CD8-positive, alpha-beta memory T cell (primary cell): Measurements from ENCODE around the gene CCL21. TPM values are rescaled to one million over a fixed set of nuclear protein-coding genes. Genes with fewer than 3 reads are reported as not detected.
"Not testable (repeated sequence)": the region's sequence is repeated elsewhere in the genome, so short reads cannot be mapped to it uniquely, and the experiment has no call there.

ENCODE experiments used
- CTCF ChIA-PET: fragments of 350-600 bp; sonication (Branson Sonifier 250); formaldehyde crosslinking; loops from one replicate; lab custom pipeline; 2021; ENCODE audit warnings: antibody characterized with exemption; lab: Charles Lee
- POLR2A ChIA-PET: fragments of 350-600 bp; sonication (Branson Sonifier 250); formaldehyde crosslinking; loops from one replicate; lab custom pipeline; 2021; ENCODE audit warnings: antibody characterized with exemption; lab: Charles Lee
- DNase-seq, 5 donors: peaks; one replicate each; pipeline versions ENCODE4 v3.0.0 to v3.0.0-alpha.2; 2020 to 2022; ENCODE audit warnings: mixed read lengths in 1 of 5
- H3K27ac ChIP-seq: one replicate; pipeline ENCODE4 v1.7.0; 2013; ENCODE audit warnings: low read depth, mild to moderate bottlenecking, low read length, moderate library complexity
- H3K27me3 ChIP-seq: 2 replicates; pipeline ENCODE4 v1.7.0; 2013; ENCODE audit warnings: low read length, mild to moderate bottlenecking; ENCODE audit not compliant: insufficient read depth, poor library complexity, severe bottlenecking
- H3K36me3 ChIP-seq: 2 replicates; pipeline ENCODE4 v1.7.0; 2013; ENCODE audit warnings: mild to moderate bottlenecking, low read length, moderate library complexity; ENCODE audit not compliant: insufficient read depth
- H3K4me1 ChIP-seq: 2 replicates; pipeline ENCODE4 v1.7.0; 2013; ENCODE audit warnings: mild to moderate bottlenecking, low read length, moderate library complexity; ENCODE audit not compliant: insufficient read depth
- H3K4me3 ChIP-seq: 2 replicates; pipeline ENCODE4 v1.7.0; 2013; ENCODE audit warnings: mild to moderate bottlenecking, low read length
- H3K9me3 ChIP-seq: 2 replicates; pipeline ENCODE4 v1.7.0; 2013; ENCODE audit warnings: mild to moderate bottlenecking, low read length
- H3K27ac Mint-ChIP-seq, 8 donors: one replicate each; pipeline ENCODE4 v1.8.0; 2020 to 2021; ENCODE audit warnings: mixed read lengths in 8 of 8, mild to moderate bottlenecking in 6 of 8, inconsistent platforms in 3 of 8, moderate library complexity in 3 of 8
- H3K27me3 Mint-ChIP-seq, 2 donors: one replicate each; pipeline ENCODE4 v1.8.0; 2020 to 2021; ENCODE audit warnings: mixed read lengths in 2 of 2, mild to moderate bottlenecking in 1 of 2, moderate library complexity in 1 of 2
- H3K36me3 Mint-ChIP-seq, 3 donors: one replicate each; pipeline ENCODE4 v1.8.0; 2020 to 2021; ENCODE audit warnings: mixed read lengths in 3 of 3, inconsistent platforms in 1 of 3, mild to moderate bottlenecking in 1 of 3
- H3K4me1 Mint-ChIP-seq, 3 donors: one replicate each; pipeline ENCODE4 v1.8.0; 2020 to 2021; ENCODE audit warnings: mixed read lengths in 3 of 3, inconsistent platforms in 1 of 3, mild to moderate bottlenecking in 1 of 3
- H3K4me3 Mint-ChIP-seq, 7 donors: one replicate each; pipeline ENCODE4 v1.8.0; 2020 to 2021; ENCODE audit warnings: mixed read lengths in 7 of 7, mild to moderate bottlenecking in 6 of 7, moderate library complexity in 4 of 7, inconsistent platforms in 2 of 7
- H3K9me3 Mint-ChIP-seq, 5 donors: one replicate each; pipeline ENCODE4 v1.8.0; 2020 to 2022; ENCODE audit warnings: mixed read lengths in 5 of 5, mild to moderate bottlenecking in 3 of 5, moderate library complexity in 2 of 5, inconsistent platforms in 1 of 5
- polyA plus RNA-seq: library from polyadenylated mRNA; unstranded; fragments of 300-500 nt; fragmentation: Illumina TruSeq; gene quantifications from one replicate; pipeline ENCODE4 v1.2.3, GENCODE V29; 2021
- total RNA-seq, 2 experiments: library from RNA; stranded (reverse); gene quantifications; one replicate each; pipeline ENCODE4 v1.2.3, GENCODE V29; 2021

Gene CCL21
- total and polyA plus RNA-seq, 3 experiments from 2014 or later, result not detected

- Mint-ChIP-seq H3K27ac (no peak overlapping the region), H3K9me3 (no peaks in the 10 kb centered on the region), H3K4me1 (no peaks in the 10 kb centered on the region), H3K27me3 (peaks cover 1 to 45% of the 10 kb centered on the region in 2 donors), H3K4me3 (no peak overlapping the region), H3K36me3 (no peaks in the 10 kb centered on the region)
- no peak overlapping the region for H3K4me3 ChIP-seq
- no peaks in the 10 kb centered on the region for H3K4me1 ChIP-seq
- H3K27me3 ChIP-seq, result no peaks in the 10 kb centered on the region
- no peak for DNase-seq
- ChIA-PET CTCF (no interaction called here), POLR2A (no interaction called here)
- H3K9me3 ChIP-seq, result no peaks in the 10 kb centered on the region
- H3K36me3 ChIP-seq, result no peaks in the 10 kb centered on the region
- no peak overlapping the region for H3K27ac ChIP-seq
Observed at GRCh38 chr9:34737677-34738260, 27.8 kb upstream of the CCL21 start.

- Histone ChIP-seq H3K4me3 (no peak overlapping the region), H3K9me3 (no peaks in the 10 kb centered on the region), H3K36me3 (no peaks in the 10 kb centered on the region), H3K27me3 (no peaks in the 10 kb centered on the region), H3K4me1 (no peaks in the 10 kb centered on the region), H3K27ac (no peak overlapping the region)
- Mint-ChIP-seq H3K4me1 (no peaks in the 10 kb centered on the region), H3K27me3 (peaks cover 0 to 32% of the 10 kb centered on the region in 2 donors), H3K4me3 (no peak overlapping the region), H3K36me3 (no peaks in the 10 kb centered on the region), H3K9me3 (no peaks in the 10 kb centered on the region), H3K27ac (no peak overlapping the region)
- ChIA-PET POLR2A (no interaction called here), CTCF (no interaction called here)
- no peak for DNase-seq
Observed at GRCh38 chr9:34734720-34735119, 24.8 kb upstream of the CCL21 start.

- no peaks in the 10 kb centered on the region for H3K4me1 Mint-ChIP-seq
- H3K27me3 ChIP-seq, result no peaks in the 10 kb centered on the region
- CTCF ChIA-PET, result no interaction called here
Observed at GRCh38 chr9:34732886-34733285, 22.9 kb upstream of the CCL21 start.

GRCh38 chr9:34732478-34732877, 22.5 kb upstream of the CCL21 start:
- no peak for DNase-seq
- H3K4me1 ChIP-seq, result no peaks in the 10 kb centered on the region
- no peaks in the 10 kb centered on the region for H3K9me3 Mint-ChIP-seq
- no peak overlapping the region for H3K4me3 Mint-ChIP-seq
- CTCF ChIA-PET, result no interaction called here
- H3K27me3 Mint-ChIP-seq, result peaks cover 2 to 13% of the 10 kb centered on the region in 2 donors
- no peak overlapping the region for H3K27ac Mint-ChIP-seq
- POLR2A ChIA-PET, result no interaction called here
- no peak overlapping the region for H3K27ac ChIP-seq
- H3K27me3 ChIP-seq, result no peaks in the 10 kb centered on the region
- H3K9me3 ChIP-seq, result no peaks in the 10 kb centered on the region
- H3K36me3 Mint-ChIP-seq, result no peaks in the 10 kb centered on the region
- H3K36me3 ChIP-seq, result no peaks in the 10 kb centered on the region
- H3K4me1 Mint-ChIP-seq, result no peaks in the 10 kb centered on the region
- no peak overlapping the region for H3K4me3 ChIP-seq

More at GRCh38 chr9:34732886-34733285, 22.9 kb upstream of the CCL21 start:
- Mint-ChIP-seq H3K4me3 (no peak overlapping the region), H3K27me3 (peaks cover 2 to 17% of the 10 kb centered on the region in 2 donors), H3K27ac (no peak overlapping the region), H3K9me3 (no peaks in the 10 kb centered on the region), H3K36me3 (no peaks in the 10 kb centered on the region)
- no peak for DNase-seq
- Histone ChIP-seq H3K4me1 (no peaks in the 10 kb centered on the region), H3K36me3 (no peaks in the 10 kb centered on the region), H3K4me3 (no peak overlapping the region), H3K27ac (no peak overlapping the region), H3K9me3 (no peaks in the 10 kb centered on the region)
- POLR2A ChIA-PET, result no interaction called here

GRCh38 chr9:34723141-34723540, 13.2 kb upstream of the CCL21 start:
- H3K9me3 Mint-ChIP-seq, result no peaks in the 10 kb centered on the region
- H3K27ac Mint-ChIP-seq, result no peak overlapping the region
- H3K27me3 ChIP-seq, result no peaks in the 10 kb centered on the region
- ChIA-PET POLR2A (no interaction called here), CTCF (interaction anchor here (1.0 kb wide), 1 partner anchor 9 kb away, joined by 3 read pairs; no protein-coding TSS in a partner anchor)
- no peak overlapping the region for H3K4me3 ChIP-seq
- H3K4me3 Mint-ChIP-seq, result no peak overlapping the region
- peaks cover 0 to 3% of the 10 kb centered on the region in 2 donors for H3K27me3 Mint-ChIP-seq
- no peaks in the 10 kb centered on the region for H3K4me1 Mint-ChIP-seq
- no peak overlapping the region for H3K27ac ChIP-seq
- H3K36me3 Mint-ChIP-seq, result no peaks in the 10 kb centered on the region
- no peak for DNase-seq
- no peaks in the 10 kb centered on the region for H3K4me1 ChIP-seq
- no peaks in the 10 kb centered on the region for H3K9me3 ChIP-seq
- H3K36me3 ChIP-seq, result no peaks in the 10 kb centered on the region

GRCh38 chr9:34719769-34720025, 9.8 kb upstream of the CCL21 start:
- H3K27me3 ChIP-seq, H3K27ac ChIP-seq, H3K36me3 Mint-ChIP-seq, H3K4me1 ChIP-seq, H3K27ac Mint-ChIP-seq, H3K4me1 Mint-ChIP-seq, H3K4me3 ChIP-seq, DNase-seq, H3K9me3 ChIP-seq, H3K36me3 ChIP-seq, H3K4me3 Mint-ChIP-seq, CTCF ChIA-PET, POLR2A ChIA-PET, H3K9me3 Mint-ChIP-seq: not testable (repeated sequence)
- peaks cover 12 to 18% of the 10 kb centered on the region in 2 donors for H3K27me3 Mint-ChIP-seq

GRCh38 chr9:34719021-34719768, 9.3 kb upstream of the CCL21 start:
- POLR2A ChIA-PET, result no interaction called here
- Histone ChIP-seq H3K36me3 (no peaks in the 10 kb centered on the region), H3K4me3 (no peak overlapping the region), H3K27me3 (no peaks in the 10 kb centered on the region), H3K27ac (no peak overlapping the region), H3K9me3 (no peaks in the 10 kb centered on the region), H3K4me1 (no peaks in the 10 kb centered on the region)
- Mint-ChIP-seq H3K4me1 (no peaks in the 10 kb centered on the region), H3K9me3 (no peaks in the 10 kb centered on the region), H3K4me3 (no peak overlapping the region), H3K27ac (no peak overlapping the region), H3K36me3 (no peaks in the 10 kb centered on the region), H3K27me3 (peaks cover 16 to 22% of the 10 kb centered on the region in 2 donors)
- CTCF ChIA-PET, result no interaction called here
- DNase-seq, result no peak

- Histone ChIP-seq H3K9me3 (no peaks in the 10 kb centered on the region), H3K4me1 (no peaks in the 10 kb centered on the region), H3K27me3 (no peaks in the 10 kb centered on the region), H3K4me3 (no peak overlapping the region), H3K36me3 (no peaks in the 10 kb centered on the region), H3K27ac (no peak overlapping the region)
- ChIA-PET CTCF (no interaction called here), POLR2A (no interaction called here)
- Mint-ChIP-seq H3K4me3 (no peak overlapping the region), H3K36me3 (no peaks in the 10 kb centered on the region), H3K27me3 (peaks cover 21 to 27% of the 10 kb centered on the region in 2 donors), H3K4me1 (no peaks in the 10 kb centered on the region), H3K9me3 (no peaks in the 10 kb centered on the region), H3K27ac (no peak overlapping the region)
- DNase-seq, result no peak
Observed at GRCh38 chr9:34717996-34718614, 8.2 kb upstream of the CCL21 start.
